Fibroblast of lung (primary cell): ENCODE results near the gene EYS.

Experiments used
- EZH2 ChIP-seq: IDR thresholded peaks from 2 replicates; pipeline ENCODE4 v1.5.1; 2012; ENCODE audit warnings: low read length, control low read depth, mild to moderate bottlenecking; ENCODE audit errors: missing control alignments
- TF ChIP-seq, protein P1 (sequence below), 2 donors: IDR thresholded peaks in 1 of 2; conservative IDR thresholded peaks in 1 of 2; 1 replicate in 1 of 2; 2 replicates in 1 of 2; pipeline ENCODE4 v1.5.1; 2011 to 2012; ENCODE audit warnings: low read length in 2 of 2, control low read depth in 1 of 2, inconsistent platforms in 1 of 2, low read depth in 1 of 2, mild to moderate bottlenecking in 1 of 2

- TF ChIP-seq, protein P1, sequence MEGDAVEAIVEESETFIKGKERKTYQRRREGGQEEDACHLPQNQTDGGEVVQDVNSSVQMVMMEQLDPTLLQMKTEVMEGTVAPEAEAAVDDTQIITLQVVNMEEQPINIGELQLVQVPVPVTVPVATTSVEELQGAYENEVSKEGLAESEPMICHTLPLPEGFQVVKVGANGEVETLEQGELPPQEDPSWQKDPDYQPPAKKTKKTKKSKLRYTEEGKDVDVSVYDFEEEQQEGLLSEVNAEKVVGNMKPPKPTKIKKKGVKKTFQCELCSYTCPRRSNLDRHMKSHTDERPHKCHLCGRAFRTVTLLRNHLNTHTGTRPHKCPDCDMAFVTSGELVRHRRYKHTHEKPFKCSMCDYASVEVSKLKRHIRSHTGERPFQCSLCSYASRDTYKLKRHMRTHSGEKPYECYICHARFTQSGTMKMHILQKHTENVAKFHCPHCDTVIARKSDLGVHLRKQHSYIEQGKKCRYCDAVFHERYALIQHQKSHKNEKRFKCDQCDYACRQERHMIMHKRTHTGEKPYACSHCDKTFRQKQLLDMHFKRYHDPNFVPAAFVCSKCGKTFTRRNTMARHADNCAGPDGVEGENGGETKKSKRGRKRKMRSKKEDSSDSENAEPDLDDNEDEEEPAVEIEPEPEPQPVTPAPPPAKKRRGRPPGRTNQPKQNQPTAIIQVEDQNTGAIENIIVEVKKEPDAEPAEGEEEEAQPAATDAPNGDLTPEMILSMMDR (conservative IDR thresholded peaks at IDR 0.05 in 1 of 2, IDR thresholded peaks at IDR 0.05 in 1 of 2; ENCODE audit: low read depth in 1 of 2, low read length in 2 of 2) = no peak
- no peak for TF ChIP-seq EZH2
These were observed 1481.5 kb downstream of the EYS start for GRCh38 chr6:64225503-64225902.
